ENCODE measurements around the gene MAGI2.

Gene MAGI2

DNA sequence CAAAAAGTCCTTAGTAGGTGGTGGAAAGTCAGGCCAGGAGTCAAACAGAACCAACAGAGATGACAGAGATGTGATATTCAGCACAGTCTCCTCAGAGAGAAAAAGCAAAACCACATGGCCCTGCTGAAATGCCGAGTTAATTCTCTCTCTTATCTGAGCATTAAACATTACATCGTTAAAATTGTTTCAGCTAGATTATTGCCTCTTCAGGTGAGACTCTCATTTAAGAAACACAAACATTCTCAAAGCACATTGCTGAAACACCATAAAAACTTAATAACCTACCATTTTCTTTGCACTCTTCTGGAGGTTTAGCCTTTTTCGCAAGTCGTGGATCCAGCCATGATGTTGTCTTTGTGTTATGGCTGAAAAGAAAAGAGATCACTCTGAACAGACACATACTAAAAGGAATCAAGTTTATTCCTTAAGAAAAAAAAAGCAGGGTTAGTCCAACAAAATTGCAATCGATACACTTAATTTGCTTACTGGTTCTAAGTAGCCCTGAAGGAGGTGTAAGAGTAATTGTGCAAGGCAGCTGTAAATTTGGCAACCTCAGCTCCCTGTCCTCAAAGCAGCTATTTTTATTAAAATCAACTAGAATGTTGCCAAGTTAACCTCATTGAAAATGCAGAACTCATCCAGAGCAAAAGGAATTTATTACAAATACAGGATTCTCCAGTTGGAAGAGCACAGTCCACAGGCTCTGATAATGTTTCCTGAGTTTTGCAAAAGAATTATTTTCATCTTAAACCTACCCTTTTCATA, 963.8 kb downstream of the MAGI2 start:
- DNase-seq (ENCODE audit: low read depth, low spot score): no peak
- H3K27ac ChIP-seq: no peak overlapping the region

GRCh38 chr7:78487464-78487863, 966.0 kb downstream of the MAGI2 start:
- H3K27ac ChIP-seq: no peak overlapping the region
- DNase-seq (ENCODE audit: low read depth, low spot score): no peak

GRCh38 chr7:78479348-78479747, 974.1 kb downstream of the MAGI2 start:
- no peak overlapping the region for H3K27ac ChIP-seq
- DNase-seq (ENCODE audit: low read depth, low spot score): no peak

DNA sequence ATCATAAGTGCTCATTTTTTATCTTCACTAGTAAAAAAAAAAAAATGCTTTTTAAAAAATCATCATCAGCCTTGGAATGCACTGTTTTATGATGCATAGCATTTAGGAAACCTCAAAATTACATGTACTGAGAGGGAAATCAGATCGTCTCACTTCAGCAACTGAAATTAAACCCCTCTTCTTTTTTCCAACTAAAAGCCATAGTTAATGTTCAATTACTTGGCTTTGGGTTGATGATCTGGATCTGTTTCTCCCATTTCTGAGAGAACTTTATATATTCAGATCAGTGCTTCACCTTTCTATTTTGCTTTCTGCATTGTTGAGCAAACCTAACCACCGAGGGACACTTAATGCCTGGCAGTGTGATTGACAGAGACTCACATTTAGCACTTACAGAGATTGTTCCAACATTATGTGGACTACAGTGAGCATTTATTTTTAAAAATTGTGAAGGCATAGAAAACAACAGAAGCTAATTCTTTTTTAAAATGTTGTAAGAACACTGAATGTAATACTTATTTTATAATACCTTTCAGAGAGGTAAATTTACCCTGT, 976.5 kb downstream of the MAGI2 start:
- no peak overlapping the region for H3K27ac ChIP-seq
- no peak for DNase-seq (ENCODE audit: low read depth, low spot score)

DNA sequence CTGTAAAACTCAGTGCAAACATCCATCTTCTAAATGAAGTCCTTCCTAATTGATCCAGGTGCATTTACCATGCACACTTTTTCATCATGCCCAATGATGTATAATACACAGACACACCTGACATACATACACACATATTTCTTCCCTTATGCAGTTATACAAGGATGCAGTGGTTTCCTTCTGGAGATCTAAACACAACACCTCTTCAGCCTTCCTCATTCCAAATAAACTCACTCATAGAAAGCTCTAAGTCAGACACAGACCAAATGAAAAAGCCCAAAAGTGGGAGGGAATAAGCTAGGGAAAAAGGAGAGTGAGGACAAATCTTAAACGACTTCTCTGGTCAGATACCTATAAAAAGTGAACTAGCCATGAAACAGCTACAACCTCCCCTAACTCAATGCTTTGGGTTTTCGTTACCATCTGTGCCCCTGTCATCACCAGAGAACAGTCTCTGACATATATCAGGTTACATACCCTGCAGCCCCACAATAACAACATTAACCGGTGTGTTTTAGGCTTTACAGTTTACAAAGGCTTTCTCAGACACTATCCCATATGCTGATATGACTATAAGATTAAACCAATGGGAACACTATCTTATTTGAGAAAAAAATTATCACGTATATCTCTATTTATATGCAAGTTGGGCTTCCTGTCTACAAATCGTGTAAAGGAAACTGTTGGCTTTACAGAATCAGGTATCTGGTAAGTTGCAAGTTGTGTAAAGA, 979.7 kb downstream of the MAGI2 start:
- DNase-seq (ENCODE audit: low read depth, low spot score): no peak
- no peak overlapping the region for H3K27ac ChIP-seq

GRCh38 chr7:78473021-78473420, 980.4 kb downstream of the MAGI2 start:
- H3K27ac ChIP-seq: no peak overlapping the region
- DNase-seq (ENCODE audit: low read depth, low spot score): no peak

- no peak for DNase-seq (ENCODE audit: low read depth, low spot score)
- H3K27ac ChIP-seq: no peak overlapping the region
Observed at GRCh38 chr7:78472519-78472918, 980.9 kb downstream of the MAGI2 start.

- H3K27ac ChIP-seq: no peak overlapping the region
- DNase-seq (ENCODE audit: low read depth, low spot score): no peak
Observed at GRCh38 chr7:78465894-78466293, 987.6 kb downstream of the MAGI2 start.

GRCh38 chr7:78463039-78463438, 990.4 kb downstream of the MAGI2 start:
- no peak for DNase-seq (ENCODE audit: low read depth, low spot score)
- no peak overlapping the region for H3K27ac ChIP-seq

GRCh38 chr7:78450706-78451105, 1002.8 kb downstream of the MAGI2 start:
- no peak for DNase-seq (ENCODE audit: low read depth, low spot score)

GRCh38 chr7:78448911-78449310, 1004.6 kb downstream of the MAGI2 start:
- no peak for DNase-seq (ENCODE audit: low read depth, low spot score)
- H3K27ac ChIP-seq: no peak overlapping the region

More at GRCh38 chr7:78450706-78451105, 1002.8 kb downstream of the MAGI2 start:
- no peak overlapping the region for H3K27ac ChIP-seq

GRCh38 chr7:78444267-78444666, 1009.2 kb downstream of the MAGI2 start:
- no peak overlapping the region for H3K27ac ChIP-seq
- DNase-seq (ENCODE audit: low read depth, low spot score): no peak

DNA sequence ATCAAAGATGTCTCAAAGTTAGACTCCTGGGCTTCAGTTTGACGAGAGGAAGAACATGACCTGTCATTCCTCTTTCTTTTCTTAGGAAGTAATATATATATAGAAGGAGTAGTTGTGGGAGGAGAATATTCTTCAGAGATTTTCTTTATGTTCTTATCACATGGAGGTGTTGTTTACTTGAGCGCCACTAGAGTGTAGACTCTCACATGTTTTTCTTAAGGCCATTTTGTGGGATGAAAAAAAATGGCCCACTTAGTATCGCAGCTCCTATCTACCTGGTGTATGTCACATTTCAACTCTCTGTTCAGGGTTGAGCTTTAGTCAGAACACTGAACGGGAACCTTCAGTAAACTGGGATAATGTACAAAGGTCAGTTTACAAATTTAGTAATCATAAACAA, 1009.7 kb downstream of the MAGI2 start:
- DNase-seq (ENCODE audit: low read depth, low spot score): no peak
- no peak overlapping the region for H3K27ac ChIP-seq

GRCh38 chr7:78441737-78442136, 1011.7 kb downstream of the MAGI2 start:
- no peak overlapping the region for H3K27ac ChIP-seq
- no peak for DNase-seq (ENCODE audit: low read depth, low spot score)

DNA sequence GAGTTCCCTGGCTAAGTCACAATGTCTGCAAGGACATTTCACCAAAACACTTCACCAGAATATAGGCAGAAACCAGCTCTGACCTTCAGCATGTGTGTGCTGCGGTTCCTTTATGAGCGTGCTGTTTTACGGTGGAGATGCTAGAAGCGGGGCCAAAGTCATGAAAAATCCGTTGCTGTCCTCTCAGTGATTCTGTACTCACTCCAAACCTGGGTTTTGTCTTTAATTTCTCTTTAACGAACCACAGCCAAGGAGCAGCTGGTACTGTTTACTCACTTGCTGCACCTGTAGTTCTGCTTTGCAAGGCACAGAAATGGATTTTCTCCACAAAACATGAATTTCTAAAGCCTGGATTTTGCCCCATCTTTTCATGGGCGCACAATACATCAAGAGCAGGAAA, 1015.0 kb downstream of the MAGI2 start:
- no peak for DNase-seq (ENCODE audit: low read depth, low spot score)
- no peak overlapping the region for H3K27ac ChIP-seq

- no peak for DNase-seq (ENCODE audit: low read depth, low spot score)
- H3K27ac ChIP-seq: no peak overlapping the region
Observed at GRCh38 chr7:78437118-78437517, 1016.3 kb downstream of the MAGI2 start.

- no peak overlapping the region for H3K27ac ChIP-seq
- no peak for DNase-seq (ENCODE audit: low read depth, low spot score)
Observed at GRCh38 chr7:78435355-78435754, 1018.1 kb downstream of the MAGI2 start.

DNA sequence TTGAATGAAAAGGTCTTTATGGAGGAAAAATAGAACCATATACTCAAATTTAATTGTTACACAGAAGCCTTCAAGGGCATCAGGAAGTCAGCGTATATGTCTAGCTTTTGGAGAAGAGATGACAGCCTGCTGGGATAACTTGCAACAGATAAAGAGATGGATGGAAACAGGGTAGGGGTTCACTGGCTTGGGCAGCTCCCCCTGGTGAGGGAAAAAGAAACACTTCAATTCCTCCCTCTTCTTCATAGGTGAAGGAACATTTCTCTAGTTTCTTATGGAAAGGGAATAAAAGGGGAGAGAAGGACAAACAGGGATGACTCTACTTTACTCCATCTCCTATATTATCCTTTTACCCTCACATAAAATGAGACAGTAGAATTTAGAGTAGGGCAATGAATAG, 1019.2 kb downstream of the MAGI2 start:
- DNase-seq (ENCODE audit: low read depth, low spot score): no peak
- H3K27ac ChIP-seq: no peak overlapping the region

- DNase-seq (ENCODE audit: low read depth, low spot score): no peak
- no peak overlapping the region for H3K27ac ChIP-seq
Observed at GRCh38 chr7:78433421-78433820, 1020.0 kb downstream of the MAGI2 start.

DNA sequence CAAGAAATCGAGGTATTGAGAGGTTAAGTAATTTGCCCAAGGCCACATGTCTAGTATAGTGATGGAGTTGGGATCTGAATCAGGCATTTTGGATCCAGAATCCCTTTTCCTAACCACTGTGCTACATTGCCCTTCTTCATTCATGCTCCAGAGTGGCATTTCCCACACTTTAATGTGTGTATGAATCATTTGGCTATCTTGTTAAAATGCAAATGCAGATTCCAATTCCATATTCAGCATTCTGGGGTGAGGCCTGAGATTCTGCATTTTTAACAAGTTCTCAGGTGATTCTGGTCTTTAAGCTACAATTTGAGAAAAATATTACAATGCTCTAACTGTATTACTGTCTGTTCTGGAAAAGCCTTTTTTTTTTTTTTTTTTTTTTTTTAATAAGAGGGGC, 1023.6 kb downstream of the MAGI2 start:
- DNase-seq (ENCODE audit: low read depth, low spot score): no peak
- H3K27ac ChIP-seq: no peak overlapping the region

DNA sequence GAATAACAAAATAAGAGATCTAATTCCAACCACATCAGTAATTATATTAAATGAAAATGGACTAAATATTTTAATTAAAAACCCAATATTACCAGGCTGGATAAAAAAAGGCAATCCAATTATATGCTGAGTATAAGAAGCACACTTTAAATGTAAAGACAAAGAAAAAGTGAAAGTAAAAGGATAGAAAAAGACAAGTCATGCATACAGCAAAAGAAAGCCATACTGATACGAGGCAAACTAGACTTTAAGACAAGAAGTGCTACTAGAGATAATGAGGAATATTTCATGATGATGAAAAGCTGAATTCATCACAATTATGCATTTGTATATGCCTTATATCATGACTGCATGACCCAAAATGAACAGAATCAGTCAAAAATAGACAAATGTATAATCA, 1026.3 kb downstream of the MAGI2 start:
- no peak for DNase-seq (ENCODE audit: low read depth, low spot score)
- H3K27ac ChIP-seq: no peak overlapping the region

DNA sequence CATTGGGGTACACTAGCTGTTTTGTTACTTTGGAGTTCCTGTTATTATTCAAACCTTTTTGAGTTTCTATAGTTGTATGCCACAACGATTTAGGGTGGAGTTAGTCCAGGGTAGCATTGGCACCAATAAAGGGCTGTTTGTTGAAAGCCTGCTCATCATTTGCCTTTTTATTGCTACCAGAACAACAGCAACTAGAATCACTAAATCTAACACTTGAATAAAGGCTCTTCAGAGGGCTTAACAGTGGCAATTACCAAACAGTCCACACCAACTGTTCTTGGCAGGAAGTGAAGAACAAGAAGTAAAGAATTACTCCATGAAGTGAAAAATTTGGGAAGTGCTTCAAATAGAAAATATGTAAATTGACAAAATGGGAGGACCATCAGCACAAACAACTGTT, 1033.5 kb downstream of the MAGI2 start:
- H3K27ac ChIP-seq: no peak overlapping the region
- DNase-seq (ENCODE audit: low read depth, low spot score): no peak

All from epithelial cell of prostate (primary cell).